Measurements from ENCODE around the gene ACOX1.

The ACOX1 gene

DNA sequence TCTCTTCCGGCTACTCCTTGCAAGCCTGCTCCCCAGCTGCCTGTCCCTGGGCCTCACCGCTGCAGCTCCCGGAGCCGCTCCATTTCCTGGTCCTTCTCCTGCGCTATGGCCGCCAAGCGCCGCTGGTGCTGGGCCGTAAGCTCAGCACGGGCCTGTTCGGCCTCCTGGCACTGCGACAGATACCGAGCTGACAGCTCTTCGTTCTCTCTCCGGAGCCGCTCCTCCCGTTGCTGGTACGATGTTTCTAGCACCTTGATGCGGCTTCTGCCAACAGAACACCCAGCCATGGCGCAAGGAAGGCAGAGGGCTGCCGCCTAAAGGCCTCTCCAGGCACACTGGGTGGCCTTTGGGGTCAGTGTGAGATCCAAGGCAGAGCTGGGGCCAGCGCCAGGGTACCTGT is 59.4 kb downstream of the ACOX1 start:
- no peak overlapping the region for H3K4me3 ChIP-seq (ENCODE audit: control insufficient read depth, low read depth, low read length)
- no peak for DNase-seq (ENCODE audit: low read depth)
- TF ChIP-seq, protein P1, sequence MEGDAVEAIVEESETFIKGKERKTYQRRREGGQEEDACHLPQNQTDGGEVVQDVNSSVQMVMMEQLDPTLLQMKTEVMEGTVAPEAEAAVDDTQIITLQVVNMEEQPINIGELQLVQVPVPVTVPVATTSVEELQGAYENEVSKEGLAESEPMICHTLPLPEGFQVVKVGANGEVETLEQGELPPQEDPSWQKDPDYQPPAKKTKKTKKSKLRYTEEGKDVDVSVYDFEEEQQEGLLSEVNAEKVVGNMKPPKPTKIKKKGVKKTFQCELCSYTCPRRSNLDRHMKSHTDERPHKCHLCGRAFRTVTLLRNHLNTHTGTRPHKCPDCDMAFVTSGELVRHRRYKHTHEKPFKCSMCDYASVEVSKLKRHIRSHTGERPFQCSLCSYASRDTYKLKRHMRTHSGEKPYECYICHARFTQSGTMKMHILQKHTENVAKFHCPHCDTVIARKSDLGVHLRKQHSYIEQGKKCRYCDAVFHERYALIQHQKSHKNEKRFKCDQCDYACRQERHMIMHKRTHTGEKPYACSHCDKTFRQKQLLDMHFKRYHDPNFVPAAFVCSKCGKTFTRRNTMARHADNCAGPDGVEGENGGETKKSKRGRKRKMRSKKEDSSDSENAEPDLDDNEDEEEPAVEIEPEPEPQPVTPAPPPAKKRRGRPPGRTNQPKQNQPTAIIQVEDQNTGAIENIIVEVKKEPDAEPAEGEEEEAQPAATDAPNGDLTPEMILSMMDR (IDR thresholded peaks at IDR 0.05; ENCODE audit: control insufficient read depth, insufficient read depth, low read depth, low read length, missing control alignments) = no peak

DNA sequence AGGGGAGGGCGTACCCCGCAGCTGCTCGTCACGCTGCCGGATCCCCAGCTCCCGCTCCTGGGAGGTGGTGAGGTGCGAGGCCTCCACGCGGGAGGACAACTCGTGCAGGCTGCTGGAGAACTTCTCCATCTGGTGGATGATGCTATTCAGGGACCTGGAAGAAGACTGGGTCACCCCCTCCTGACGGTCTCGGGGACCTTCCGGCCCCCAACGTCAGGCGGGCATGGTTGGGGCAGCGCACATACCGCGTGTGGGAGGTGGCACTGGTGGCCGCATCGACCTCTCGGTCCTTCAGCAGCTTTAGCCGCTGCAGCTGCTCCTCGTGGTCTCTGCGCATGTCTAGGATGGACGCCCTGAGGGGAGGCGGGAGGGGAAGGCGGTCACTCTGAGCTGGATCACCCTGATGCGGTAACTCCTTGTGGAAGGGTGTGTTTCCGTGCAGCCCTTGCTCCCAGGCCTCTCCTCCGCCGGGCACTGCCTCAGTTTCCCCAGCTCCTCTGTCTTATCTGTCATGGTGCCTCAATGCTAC is 61.0 kb downstream of the ACOX1 start:
- no peak overlapping the region for H3K4me3 ChIP-seq (ENCODE audit: control insufficient read depth, low read depth, low read length)
- no peak for DNase-seq (ENCODE audit: low read depth)
- TF ChIP-seq, protein P1 (IDR thresholded peaks at IDR 0.05; ENCODE audit: control insufficient read depth, insufficient read depth, low read depth, low read length, missing control alignments) = no peak

- TF ChIP-seq, protein P1 (IDR thresholded peaks at IDR 0.05; ENCODE audit: control insufficient read depth, insufficient read depth, low read depth, low read length, missing control alignments) = no peak
- no peak for DNase-seq (ENCODE audit: low read depth)
- no peak overlapping the region for H3K4me3 ChIP-seq (ENCODE audit: control insufficient read depth, low read depth, low read length)
Observed at GRCh38 chr17:75917141-75917916, 61.6 kb downstream of the ACOX1 start.

DNA sequence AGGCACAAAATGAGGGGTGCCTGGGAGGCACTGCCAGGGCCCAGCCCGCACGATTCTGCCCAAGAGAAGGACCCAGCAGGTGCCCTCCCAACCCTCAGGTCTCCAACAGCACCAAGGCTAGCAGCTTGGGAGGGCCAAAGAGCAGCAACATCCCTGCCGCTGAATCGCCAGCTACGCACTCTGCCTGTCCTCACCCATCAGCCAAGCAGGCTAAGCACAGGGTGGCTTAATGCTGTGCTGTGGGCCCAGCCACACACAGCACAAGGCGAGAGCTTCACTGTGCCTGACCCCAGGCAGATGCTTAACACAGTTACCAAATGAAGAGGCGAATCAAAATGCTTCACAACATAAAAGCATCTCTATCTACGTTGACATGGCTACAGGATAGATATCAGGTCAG is 63.7 kb downstream of the ACOX1 start:
- H3K4me3 ChIP-seq (ENCODE audit: control insufficient read depth, low read depth, low read length) = no peak overlapping the region
- TF ChIP-seq, protein P1 (IDR thresholded peaks at IDR 0.05; ENCODE audit: control insufficient read depth, insufficient read depth, low read depth, low read length, missing control alignments) = no peak
- no peak for DNase-seq (ENCODE audit: low read depth)

DNA sequence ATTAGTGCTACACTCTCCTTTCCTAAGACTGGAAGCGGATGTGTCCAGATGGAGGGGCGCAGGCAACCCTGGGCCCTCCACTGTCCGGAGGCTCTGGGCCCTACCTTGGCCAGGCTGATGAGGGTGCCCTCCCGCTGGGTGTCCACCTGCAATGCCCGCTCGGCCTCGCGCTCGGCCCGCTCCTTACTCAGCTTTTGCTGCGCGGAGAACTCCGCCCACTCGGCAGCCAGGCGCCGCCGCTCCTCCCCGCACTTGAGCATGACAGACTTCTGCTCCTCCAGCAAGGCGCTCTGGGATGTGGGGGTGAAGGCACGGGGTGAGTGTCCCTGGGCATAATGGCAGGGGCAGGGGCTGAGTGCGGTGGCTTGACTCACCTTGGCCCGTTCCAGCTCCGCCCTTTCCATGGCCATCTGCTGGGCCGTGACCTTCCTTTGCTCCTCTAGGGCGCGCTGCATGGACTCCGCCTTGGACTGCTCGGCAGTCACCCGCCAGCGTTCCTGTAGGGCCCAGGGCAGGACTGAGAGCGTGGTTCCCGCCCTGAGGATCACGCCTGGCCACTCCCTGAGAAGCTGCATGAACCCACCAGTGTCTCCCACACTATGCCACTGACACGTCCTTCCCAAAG is 64.2 kb downstream of the ACOX1 start:
- no peak for DNase-seq (ENCODE audit: low read depth)
- no peak overlapping the region for H3K4me3 ChIP-seq (ENCODE audit: control insufficient read depth, low read depth, low read length)
- TF ChIP-seq, protein P1 (IDR thresholded peaks at IDR 0.05; ENCODE audit: control insufficient read depth, insufficient read depth, low read depth, low read length, missing control alignments) = no peak

DNA sequence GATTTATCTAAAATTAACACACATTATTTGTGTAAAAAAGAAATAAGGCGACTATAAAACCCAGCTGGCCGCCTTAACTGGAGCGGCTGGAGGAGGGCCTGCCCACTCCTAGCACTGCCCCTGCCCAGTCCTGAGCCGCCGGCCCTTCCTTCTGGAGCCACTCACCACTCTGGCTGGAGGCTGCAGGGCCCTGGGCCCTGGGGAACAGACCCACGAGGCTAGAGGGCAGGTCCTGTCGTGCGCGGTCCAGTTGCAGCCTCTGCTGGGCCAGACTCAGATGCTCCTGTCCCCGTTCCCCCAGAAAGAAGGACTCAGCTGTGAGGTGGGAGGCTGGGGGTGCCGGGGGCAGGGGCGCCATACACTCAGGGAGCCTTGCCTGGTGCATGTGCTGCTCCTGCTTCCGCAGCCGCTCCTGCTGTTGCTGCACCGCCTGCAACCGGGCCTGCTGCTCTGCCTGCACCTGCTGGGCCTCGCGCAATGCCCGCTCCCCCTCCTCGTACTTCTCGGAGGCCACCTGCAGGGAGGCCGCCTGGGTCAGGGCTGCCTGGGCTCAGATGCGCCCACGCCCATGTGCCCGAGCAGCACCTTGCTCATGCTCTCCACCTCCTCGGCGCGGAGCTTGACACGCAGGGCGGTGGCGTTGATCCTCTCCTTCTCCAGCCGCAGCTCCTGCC is 65.3 kb downstream of the ACOX1 start:
- DNase-seq (ENCODE audit: low read depth) = no peak
- TF ChIP-seq, protein P1 (IDR thresholded peaks at IDR 0.05; ENCODE audit: control insufficient read depth, insufficient read depth, low read depth, low read length, missing control alignments) = no peak
- H3K4me3 ChIP-seq (ENCODE audit: control insufficient read depth, low read depth, low read length) = no peak overlapping the region

Measured in AG09309 (cell line).